IMR-90 (cell line): Measurements from ENCODE around the gene DBF4B.

Experiments
- BHLHE40 ChIP-seq: fragments of 150-350 bp; IDR thresholded peaks from 2 replicates; pipeline ENCODE4 v1.6.1; 2016; ENCODE audit warnings: mild to moderate bottlenecking, low read depth, low read length
- CEBPB ChIP-seq: IDR thresholded peaks from 2 replicates; pipeline ENCODE4 v1.6.1; 2012; ENCODE audit warnings: low read depth, low read length, improper control_type of control experiment
- CTCF ChIP-seq: conservative IDR thresholded peaks from 2 replicates; pipeline ENCODE4 v1.5.1; 2012; ENCODE audit warnings: mild to moderate bottlenecking, low read depth, low read length, improper control_type of control experiment
- MAFK ChIP-seq: IDR thresholded peaks from 2 replicates; pipeline ENCODE4 v1.6.1; 2012; ENCODE audit warnings: low read depth, low read length, improper control_type of control experiment
- MXI1 ChIP-seq: IDR thresholded peaks from 2 replicates; pipeline ENCODE4 v1.6.1; 2012; ENCODE audit warnings: low read depth, mild to moderate bottlenecking, low read length, moderate library complexity, borderline replicate concordance
- POLR2A ChIP-seq: IDR thresholded peaks from 2 replicates; pipeline ENCODE4 v1.6.1; 2012; ENCODE audit warnings: mild to moderate bottlenecking, low read depth, low read length
- RAD21 ChIP-seq: IDR thresholded peaks from 2 replicates; pipeline ENCODE4 v1.6.1; 2012; ENCODE audit warnings: low read length, improper control_type of control experiment
- RCOR1 ChIP-seq: IDR thresholded peaks from 2 replicates; pipeline ENCODE4 v1.6.1; 2012; ENCODE audit warnings: mild to moderate bottlenecking, low read length, improper control_type of control experiment; ENCODE audit not compliant: insufficient replicate concordance
- USF2 ChIP-seq: fragments of 150-350 bp; IDR thresholded peaks from 2 replicates; pipeline ENCODE4 v1.6.1; 2017; ENCODE audit warnings: mild to moderate bottlenecking, antibody characterized with exemption, low read length, low read depth

- TF ChIP-seq CTCF (no peak), POLR2A (no peak), USF2 (no peak), MXI1 (no peak), CEBPB (no peak), MAFK (no peak), BHLHE40 (no peak), RAD21 (no peak), RCOR1 (no peak)
Measured at GRCh38 chr17:44793885-44794842, 85.7 kb downstream of the DBF4B start.
